Esophagus muscularis mucosa (tissue), 4 donors: ENCODE results near the gene MIPOL1. TPM values are rescaled to one million over a fixed set of nuclear protein-coding genes. Genes with fewer than 3 reads are reported as not detected.

ENCODE experiments used
- DNase-seq: peaks from one replicate; pipeline ENCODE4 v3.0.0-alpha.2; 2017; ENCODE audit errors: extremely low spot score
- H3K27ac ChIP-seq, 4 donors: fragments of 200-600 bp; sonication (generic); replicated peaks in 1 of 4; 1 replicate in 3 of 4; 2 replicates in 1 of 4; pipeline ENCODE4 v1.5.1; 2016 to 2019; ENCODE audit warnings: mild to moderate bottlenecking in 1 of 4
- H3K27me3 ChIP-seq, 4 donors: fragments of 200-600 bp; sonication (generic); one replicate each; pipeline versions ENCODE4 v1.5.1 to v1.6.0; 2016 to 2019
- H3K36me3 ChIP-seq, 4 donors: fragments of 200-600 bp; sonication (generic); one replicate each; pipeline ENCODE4 v1.5.1; 2016 to 2019
- H3K4me1 ChIP-seq, 4 donors: fragments of 200-600 bp; sonication (generic); one replicate each; pipeline ENCODE4 v1.5.1; 2016 to 2019
- H3K4me3 ChIP-seq, 4 donors: fragments of 200-600 bp; sonication (generic); 1 replicate in 2 of 4; 2 replicates in 2 of 4; pipeline ENCODE4 v1.5.1; 2016 to 2019; ENCODE audit warnings: mild to moderate bottlenecking in 4 of 4, moderate library complexity in 1 of 4
- H3K9me3 ChIP-seq, 4 donors: fragments of 200-600 bp; sonication (generic); 1 replicate in 3 of 4; 2 replicates in 1 of 4; pipeline ENCODE4 v1.5.1; 2016 to 2019
- EP300 ChIP-seq: sonication (generic); formaldehyde crosslinking; IDR thresholded peaks from one replicate; pipeline ENCODE4 v1.6.1; 2017; ENCODE audit warnings: antibody characterized with exemption
- POLR2A ChIP-seq: fragments of 450-650 bp; IDR thresholded peaks from one replicate; pipeline ENCODE4 v1.6.1; 2017; ENCODE audit warnings: antibody characterized with exemption, moderate library complexity, mild to moderate bottlenecking, low read depth
- POLR2AphosphoS5 ChIP-seq, 2 donors: sonication (generic); formaldehyde crosslinking; IDR thresholded peaks; one replicate each; pipeline ENCODE4 v1.6.1; 2017; ENCODE audit warnings: antibody characterized with exemption in 2 of 2
- WGBS: methylation state at CpG from one replicate; pipeline ENCODE4 v1.1.5; 2018; 5-methylcytosine and 5-hydroxymethylcytosine counted together
- intact Hi-C: fragments of 100-400 bp; cut with DNase I; formaldehyde crosslinking; loops from one replicate; pipeline ENCODE4 v1.15.1; 2023
- total RNA-seq, 4 donors: library from RNA; depleted of rRNA; stranded (reverse); fragments of >200 nt; gene quantifications; one replicate each; pipeline versions ENCODE4 v1.1.0 to v1.2.1, GENCODE V29; 2016
- TF ChIP-seq, protein P1 (sequence below), 3 experiments: fragments of 200-600 bp in 2 of 3; fragments of 450-650 bp in 1 of 3; sonication (generic) in 2 of 3; IDR thresholded peaks; one replicate each; pipeline ENCODE4 v1.5.1; 2017 to 2019; ENCODE audit warnings: antibody characterized with exemption in 3 of 3, mild to moderate bottlenecking in 2 of 3, moderate library complexity in 1 of 3

MIPOL1 gene
- total RNA-seq, 4 donors from 2014 or later: 6.5 to 21.2 (median 10.4) TPM

GRCh38 chr14:37526994-37527393 lies 329.3 kb downstream of the MIPOL1 start:
- intact Hi-C loops: no loop called here
- Histone ChIP-seq H3K4me3 (no peak overlapping the region), H3K4me1 (no peaks in the 10 kb centered on the region), H3K36me3 (no peaks in the 10 kb centered on the region), H3K9me3 (no peaks in the 10 kb centered on the region), H3K27me3 (no peaks in the 10 kb centered on the region), H3K27ac (no peak overlapping the region)
- no peak for DNase-seq
- WGBS: 96% methylated on average over 2 of the region's 2 CpGs
- TF ChIP-seq POLR2AphosphoS5 (IDR thresholded peaks at IDR 0.05): no peak
- TF ChIP-seq, protein P1, sequence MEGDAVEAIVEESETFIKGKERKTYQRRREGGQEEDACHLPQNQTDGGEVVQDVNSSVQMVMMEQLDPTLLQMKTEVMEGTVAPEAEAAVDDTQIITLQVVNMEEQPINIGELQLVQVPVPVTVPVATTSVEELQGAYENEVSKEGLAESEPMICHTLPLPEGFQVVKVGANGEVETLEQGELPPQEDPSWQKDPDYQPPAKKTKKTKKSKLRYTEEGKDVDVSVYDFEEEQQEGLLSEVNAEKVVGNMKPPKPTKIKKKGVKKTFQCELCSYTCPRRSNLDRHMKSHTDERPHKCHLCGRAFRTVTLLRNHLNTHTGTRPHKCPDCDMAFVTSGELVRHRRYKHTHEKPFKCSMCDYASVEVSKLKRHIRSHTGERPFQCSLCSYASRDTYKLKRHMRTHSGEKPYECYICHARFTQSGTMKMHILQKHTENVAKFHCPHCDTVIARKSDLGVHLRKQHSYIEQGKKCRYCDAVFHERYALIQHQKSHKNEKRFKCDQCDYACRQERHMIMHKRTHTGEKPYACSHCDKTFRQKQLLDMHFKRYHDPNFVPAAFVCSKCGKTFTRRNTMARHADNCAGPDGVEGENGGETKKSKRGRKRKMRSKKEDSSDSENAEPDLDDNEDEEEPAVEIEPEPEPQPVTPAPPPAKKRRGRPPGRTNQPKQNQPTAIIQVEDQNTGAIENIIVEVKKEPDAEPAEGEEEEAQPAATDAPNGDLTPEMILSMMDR (IDR thresholded peaks at IDR 0.05): no peak
- TF ChIP-seq EP300: no peak
- no peak for TF ChIP-seq POLR2A

GRCh38 chr14:37539992-37540391 lies 342.3 kb downstream of the MIPOL1 start:
- H3K27ac ChIP-seq: no peak overlapping the region
- WGBS: 94% methylated on average over 1 of the region's 1 CpG
- TF ChIP-seq, protein P1 (IDR thresholded peaks at IDR 0.05): no peak
- TF ChIP-seq EP300 (no peak), POLR2A (no peak), POLR2AphosphoS5 (IDR thresholded peaks at IDR 0.05) (no peak)
- no peak overlapping the region for H3K4me3 ChIP-seq
- H3K9me3 ChIP-seq: no peaks in the 10 kb centered on the region
- DNase-seq: no peak
- no peaks in the 10 kb centered on the region for H3K36me3 ChIP-seq
- H3K27me3 ChIP-seq: no peaks in the 10 kb centered on the region
- no peaks in the 10 kb centered on the region for H3K4me1 ChIP-seq
- intact Hi-C loops: no loop called here

DNA sequence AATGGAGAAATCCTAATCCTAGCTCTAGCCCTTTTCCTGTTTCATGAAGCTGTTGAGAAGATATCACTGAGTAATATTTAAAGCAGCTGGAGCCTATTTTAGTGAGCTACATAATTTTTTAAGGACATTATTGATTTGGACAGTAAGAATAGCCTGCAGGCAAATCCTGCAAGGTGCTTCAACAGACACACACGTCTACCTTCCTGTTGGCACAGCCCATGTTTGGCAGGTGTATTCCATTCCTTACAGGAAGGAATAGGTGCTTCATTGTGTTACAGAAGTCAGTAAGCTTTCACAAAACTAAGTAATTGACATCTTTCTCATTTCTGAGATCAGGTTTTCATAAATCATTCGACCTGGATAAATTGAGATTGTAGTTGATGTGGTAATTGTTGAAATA lies 346.7 kb downstream of the MIPOL1 start:
- intact Hi-C loops: no loop called here
- no peaks in the 10 kb centered on the region for H3K4me1 ChIP-seq
- H3K27ac ChIP-seq: no peak overlapping the region
- DNase-seq: no peak
- no peaks in the 10 kb centered on the region for H3K36me3 ChIP-seq
- no peak overlapping the region for H3K4me3 ChIP-seq
- no peaks in the 10 kb centered on the region for H3K9me3 ChIP-seq
- TF ChIP-seq EP300: no peak
- no peak for TF ChIP-seq POLR2A
- no peak for TF ChIP-seq POLR2AphosphoS5 (IDR thresholded peaks at IDR 0.05)
- TF ChIP-seq, protein P1 (IDR thresholded peaks at IDR 0.05): no peak
- WGBS: 66% methylated on average over 2 of the region's 2 CpGs
- H3K27me3 ChIP-seq: no peaks in the 10 kb centered on the region

GRCh38 chr14:37545174-37545573 lies 347.4 kb downstream of the MIPOL1 start:
- no peak for DNase-seq
- intact Hi-C loops: no loop called here
- TF ChIP-seq, protein P1 (IDR thresholded peaks at IDR 0.05): no peak
- TF ChIP-seq POLR2AphosphoS5 (IDR thresholded peaks at IDR 0.05): no peak
- TF ChIP-seq EP300: no peak
- TF ChIP-seq POLR2A: no peak

More at GRCh38 chr14:37545174-37545573, 347.4 kb downstream of the MIPOL1 start:
- Histone ChIP-seq H3K4me3 (no peak overlapping the region), H3K27me3 (no peaks in the 10 kb centered on the region), H3K4me1 (no peaks in the 10 kb centered on the region), H3K27ac (no peak overlapping the region), H3K36me3 (no peaks in the 10 kb centered on the region), H3K9me3 (no peaks in the 10 kb centered on the region)
